ENCODE measurements around the gene ATP5PD.

The ATP5PD gene

DNA sequence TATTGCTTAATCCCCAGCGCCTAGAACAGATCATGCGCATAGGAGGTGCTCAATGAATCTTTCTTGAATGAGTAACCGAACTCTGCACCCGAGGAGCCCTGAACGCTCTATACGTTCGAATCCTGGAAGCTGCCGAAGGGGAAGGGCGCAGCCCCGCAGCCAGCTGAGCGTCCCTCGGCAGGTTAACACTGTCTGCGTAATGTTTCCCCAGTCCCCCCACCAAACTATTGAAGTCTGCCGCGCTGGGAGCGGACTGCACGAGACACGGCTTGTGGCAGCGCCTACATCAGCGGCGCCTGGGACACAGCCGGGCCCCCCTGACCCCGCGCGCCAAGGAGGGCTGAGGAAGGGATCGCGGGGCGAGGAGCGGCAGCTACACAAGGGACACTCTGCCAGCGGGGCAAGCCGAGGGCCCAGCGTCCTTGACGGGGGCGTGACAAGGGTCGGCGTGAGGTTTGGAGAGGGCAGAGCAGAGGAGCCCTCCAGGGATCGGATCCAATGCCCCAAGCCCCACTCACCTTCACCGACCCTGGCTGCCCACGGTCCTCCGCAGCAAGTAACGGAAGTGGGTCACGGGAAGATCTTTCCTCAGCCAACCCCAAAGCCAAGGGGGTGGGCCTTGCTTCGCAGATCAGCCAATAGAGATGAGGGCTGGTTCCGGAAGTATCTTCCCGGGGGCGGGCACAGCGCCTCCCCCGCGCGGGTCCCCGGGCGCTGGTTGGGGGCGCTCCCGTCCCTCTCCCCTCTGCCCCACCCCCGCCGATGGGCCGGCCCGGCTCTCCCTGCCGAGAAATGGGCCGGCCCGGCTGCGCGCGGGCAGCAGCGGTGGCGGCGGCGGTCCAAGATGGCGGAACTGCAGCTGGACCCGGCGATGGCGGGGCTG is at the start of gene ATP5PD, which contains the start of gene KCTD2:
TSS of gene ATP5PD (minus strand) at position 563 of the 883 bp plus-strand sequence. CDS start 4,319 bp downstream, outside the sequence.
TSS of gene KCTD2 (plus strand) at position 819 of the 883 bp plus-strand sequence. CDS start at position 845, 26 bp downstream.
- Mint-ChIP-seq H3K27ac (peak within 1 kb of the TSS; percentile 92), H3K9me3 (no peaks in the 10 kb centered on the region), H3K27me3 (no peaks in the 10 kb centered on the region), H3K4me1 (peaks cover 40% of the 10 kb centered on the region), H3K4me3 (peak within 1 kb of the TSS; percentile 94), H3K36me3 (ENCODE audit: low read depth) (peaks cover 6% of the 10 kb centered on the region)
- peak; percentile 94 for DNase-seq
- ATAC-seq, result peak; percentile 97

DNA sequence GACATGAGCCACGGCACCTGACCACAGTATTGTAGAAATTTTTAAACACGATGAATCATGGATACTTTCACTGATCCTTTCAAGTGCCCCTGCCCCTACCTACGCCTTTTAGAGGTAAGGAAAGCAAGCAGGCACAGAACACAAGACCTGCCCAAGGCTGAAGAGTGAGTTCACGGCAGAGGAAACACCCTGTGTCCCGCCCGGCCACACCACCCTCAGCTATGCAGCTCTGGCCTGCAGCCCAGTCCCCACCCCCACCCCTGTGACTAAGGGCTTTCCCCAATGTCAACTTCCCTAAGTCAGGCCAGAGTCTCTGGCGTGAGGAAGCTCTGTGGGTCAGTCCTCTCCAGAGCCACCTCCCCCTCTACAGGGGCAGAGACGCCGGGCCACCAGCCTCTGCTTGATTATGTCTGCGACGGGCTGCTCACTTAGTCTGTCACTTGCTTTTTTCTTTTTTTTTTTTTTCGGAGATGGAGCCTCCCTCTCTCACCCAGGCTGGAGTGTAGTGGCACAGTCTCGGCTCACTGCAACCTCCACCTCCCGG is 49.4 kb upstream of the ATP5PD start:
- Mint-ChIP-seq H3K4me3 (no peak overlapping the region), H3K9me3 (no peaks in the 10 kb centered on the region), H3K4me1 (peaks cover 2% of the 10 kb centered on the region), H3K27ac (no peak overlapping the region), H3K27me3 (no peaks in the 10 kb centered on the region), H3K36me3 (ENCODE audit: low read depth) (no peaks in the 10 kb centered on the region)
- DNase-seq, result no peak
- ATAC-seq, result peak; percentile 21

DNA sequence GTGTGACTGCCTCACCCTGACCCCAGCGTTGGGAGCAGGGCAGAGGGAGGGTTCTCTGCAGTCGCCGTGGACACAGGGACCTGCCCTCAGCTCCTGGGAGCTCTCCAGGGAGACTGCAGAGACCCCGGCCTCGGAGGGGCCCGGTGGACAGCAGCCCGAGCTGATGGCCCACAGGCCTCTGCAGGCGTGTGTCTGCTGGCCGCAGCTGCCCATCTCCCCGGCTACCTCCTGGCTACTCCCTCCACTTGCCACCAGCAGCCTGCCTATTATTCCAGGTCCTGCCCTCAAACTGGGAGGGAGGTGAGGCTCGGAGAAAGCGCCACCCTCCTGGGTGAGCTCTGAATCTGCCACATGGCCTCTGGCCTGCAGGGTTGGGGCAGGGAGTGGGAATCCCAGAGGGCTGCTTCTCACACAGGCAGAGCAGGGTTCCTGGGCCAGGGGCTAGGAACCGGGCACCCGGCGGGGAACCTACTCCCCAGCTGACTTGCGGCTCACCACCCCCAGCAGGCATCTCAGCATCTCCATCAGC is 48.2 kb upstream of the ATP5PD start:
- no peaks in the 10 kb centered on the region for H3K36me3 Mint-ChIP-seq (ENCODE audit: low read depth)
- H3K27ac Mint-ChIP-seq, result no peak overlapping the region

DNA sequence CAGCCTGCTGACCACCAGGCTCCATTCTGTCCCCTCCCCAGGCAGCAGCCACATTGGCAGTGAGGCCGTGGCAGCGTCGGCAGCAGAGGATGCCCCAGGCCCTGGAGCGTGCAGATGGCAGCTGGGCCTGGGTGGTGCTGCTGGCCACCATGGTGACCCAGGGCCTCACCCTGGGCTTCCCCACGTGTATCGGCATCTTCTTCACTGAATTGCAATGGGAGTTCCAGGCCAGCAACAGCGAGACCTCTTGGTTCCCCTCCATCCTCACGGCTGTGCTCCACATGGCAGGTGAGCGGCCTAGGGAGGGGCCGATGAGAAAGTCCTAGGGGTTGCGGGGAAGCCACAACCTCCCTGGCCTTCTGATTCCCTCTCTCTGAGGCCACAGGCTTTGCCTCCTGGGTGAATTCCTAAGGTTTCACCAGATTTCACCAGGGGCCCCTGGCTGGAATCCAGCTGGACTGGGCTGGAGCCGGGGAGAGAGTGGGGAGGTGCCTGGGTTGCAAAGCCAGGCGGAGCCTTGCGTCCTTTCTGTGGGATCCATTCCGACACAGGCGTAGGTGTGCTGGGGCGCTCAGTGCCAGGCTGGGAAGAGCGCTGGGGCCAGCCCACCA is 46.9 kb upstream of the ATP5PD start:
- ATAC-seq (no peak), DNase-seq (no peak)
- no peak overlapping the region for H3K27ac Mint-ChIP-seq
- H3K36me3 Mint-ChIP-seq (ENCODE audit: low read depth), result no peaks in the 10 kb centered on the region
- no peaks in the 10 kb centered on the region for H3K9me3 Mint-ChIP-seq
- H3K4me3 Mint-ChIP-seq, result no peak overlapping the region
- no peaks in the 10 kb centered on the region for H3K27me3 Mint-ChIP-seq
- H3K4me1 Mint-ChIP-seq, result peaks cover 12% of the 10 kb centered on the region

More for the DNA sequence above, 48.2 kb upstream of the ATP5PD start:
- no peak for DNase-seq
- Mint-ChIP-seq H3K4me3 (no peak overlapping the region), H3K9me3 (no peaks in the 10 kb centered on the region), H3K27me3 (no peaks in the 10 kb centered on the region), H3K4me1 (peaks cover 2% of the 10 kb centered on the region)
- no peak for ATAC-seq

DNA sequence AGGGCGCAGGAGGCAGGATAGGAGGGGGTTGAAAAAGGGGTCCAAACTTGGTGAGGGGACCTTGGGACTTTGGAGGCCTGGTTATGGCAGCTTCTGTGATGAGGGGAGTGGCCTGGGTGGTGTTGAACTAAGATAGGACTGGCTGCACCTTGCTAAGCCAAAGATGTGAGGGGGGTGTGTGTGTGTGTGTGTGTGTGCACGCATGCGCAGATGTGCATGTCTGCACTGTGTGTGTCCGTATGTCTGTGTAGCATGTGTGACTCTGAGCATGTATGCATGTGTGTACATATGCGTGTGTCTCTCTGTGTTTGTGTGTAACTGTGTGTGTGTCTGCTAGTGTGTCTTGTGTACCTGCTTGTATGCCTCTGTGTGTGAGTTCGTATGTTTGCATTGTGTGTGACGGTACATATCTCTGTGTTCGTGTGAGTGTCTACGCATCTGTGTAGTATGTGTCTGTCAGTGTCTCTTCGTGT is 45.1 kb upstream of the ATP5PD start:
- Mint-ChIP-seq H3K27ac (no peak overlapping the region), H3K9me3 (no peaks in the 10 kb centered on the region), H3K36me3 (ENCODE audit: low read depth) (no peaks in the 10 kb centered on the region), H3K27me3 (no peaks in the 10 kb centered on the region), H3K4me3 (no peak overlapping the region), H3K4me1 (peaks cover 20% of the 10 kb centered on the region)
- ATAC-seq (no peak), DNase-seq (no peak)

DNA sequence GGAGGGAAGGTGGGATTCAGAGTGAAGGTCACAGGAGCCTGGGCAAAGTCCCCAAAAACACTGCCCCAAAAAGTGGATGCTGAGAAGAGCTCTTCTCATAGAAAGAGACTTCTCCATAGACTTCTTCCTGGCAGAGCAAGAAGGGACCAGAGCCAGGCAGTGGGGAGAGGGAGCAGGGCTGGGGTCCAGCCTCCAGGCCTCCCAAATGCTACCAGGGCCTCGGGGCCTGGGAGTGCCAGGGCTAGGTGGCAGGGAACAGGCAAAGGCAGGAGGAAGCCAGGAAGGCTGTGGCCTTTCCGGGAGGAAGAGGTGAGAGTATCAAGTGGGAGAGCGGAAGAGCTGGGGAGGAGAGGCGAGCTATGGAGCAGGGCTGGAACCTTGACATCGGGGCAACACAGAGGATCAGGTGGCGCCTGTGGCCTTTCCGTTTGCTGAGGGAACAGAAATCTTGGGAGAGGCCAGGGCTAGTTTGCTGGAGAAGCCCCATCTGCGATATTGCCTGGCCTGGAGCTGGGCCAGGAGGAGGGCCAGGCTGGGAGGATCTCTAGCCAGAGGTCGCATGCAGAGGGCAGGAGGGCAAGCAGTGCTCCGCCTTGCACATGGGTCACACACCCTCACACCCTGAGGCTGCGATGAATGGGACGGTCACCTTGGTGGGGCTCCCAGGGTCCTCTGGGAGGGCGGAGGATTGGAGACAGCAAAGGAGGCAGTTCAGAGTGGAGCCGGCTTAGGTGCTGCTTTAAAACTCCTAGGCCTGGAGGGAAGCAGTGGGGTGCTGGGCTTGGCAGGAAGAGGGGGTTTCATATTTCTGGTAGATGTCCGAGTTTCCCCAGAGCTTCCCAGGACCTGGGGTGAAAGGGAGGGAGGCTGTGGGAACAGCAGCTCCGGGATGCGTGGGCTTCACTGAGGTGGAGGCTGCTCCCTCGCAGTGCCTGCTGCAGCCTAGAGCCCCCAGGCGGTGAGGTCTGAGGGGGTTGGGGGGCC is 44.4 kb upstream of the ATP5PD start:
- DNase-seq (no peak), ATAC-seq (no peak)
- Mint-ChIP-seq H3K27ac (no peak overlapping the region), H3K9me3 (no peaks in the 10 kb centered on the region), H3K4me1 (peaks cover 25% of the 10 kb centered on the region), H3K4me3 (no peak overlapping the region), H3K36me3 (ENCODE audit: low read depth) (no peaks in the 10 kb centered on the region), H3K27me3 (no peaks in the 10 kb centered on the region)

DNA sequence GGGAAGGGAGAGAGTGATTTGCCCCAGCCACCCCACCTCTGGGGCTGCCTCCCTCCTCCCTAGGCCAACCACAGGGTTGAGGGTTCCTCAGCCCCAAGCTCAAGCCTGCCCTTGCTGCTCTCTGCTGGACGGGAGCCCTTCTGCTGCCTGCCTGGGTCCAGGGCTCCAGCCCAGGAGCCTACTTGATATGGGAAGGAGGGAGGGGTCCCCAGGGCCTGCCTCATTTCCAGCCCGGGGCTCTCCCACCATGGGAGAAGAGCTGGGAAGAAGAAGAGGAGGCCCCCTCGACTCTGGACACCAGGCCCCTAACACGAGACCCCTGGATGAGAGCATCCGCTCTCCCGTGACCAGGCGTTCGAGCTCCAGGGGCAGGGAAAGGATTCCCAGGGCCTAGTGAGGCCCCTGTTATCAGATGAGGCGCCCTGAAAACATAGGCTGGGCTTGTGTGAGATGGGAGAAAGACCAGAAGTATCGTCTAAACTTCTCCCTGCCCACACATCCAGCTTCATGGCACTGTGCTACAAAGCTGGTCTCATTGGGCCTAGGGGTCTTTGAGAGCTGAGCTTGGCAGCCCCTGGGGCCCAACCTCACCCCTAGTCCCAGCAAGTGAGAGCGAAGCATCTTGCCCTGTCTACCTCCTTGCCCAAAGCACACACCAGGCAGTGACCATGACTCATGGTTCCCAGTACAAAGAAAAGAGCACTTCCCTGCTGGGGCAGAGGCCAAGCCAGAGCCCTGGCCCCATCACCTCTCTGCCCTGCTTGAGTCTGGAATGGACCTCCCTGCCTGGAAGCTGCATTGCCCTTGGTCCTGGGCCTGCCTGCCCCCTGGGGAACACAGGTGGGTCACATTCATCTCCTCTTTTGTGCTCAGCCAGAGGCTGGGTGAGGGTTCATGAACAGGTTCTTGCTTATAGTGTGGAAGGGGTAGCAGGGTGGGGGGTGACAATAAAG is 42.0 kb upstream of the ATP5PD start:
- H3K27ac Mint-ChIP-seq, result peak overlapping the region; percentile 57

DNA sequence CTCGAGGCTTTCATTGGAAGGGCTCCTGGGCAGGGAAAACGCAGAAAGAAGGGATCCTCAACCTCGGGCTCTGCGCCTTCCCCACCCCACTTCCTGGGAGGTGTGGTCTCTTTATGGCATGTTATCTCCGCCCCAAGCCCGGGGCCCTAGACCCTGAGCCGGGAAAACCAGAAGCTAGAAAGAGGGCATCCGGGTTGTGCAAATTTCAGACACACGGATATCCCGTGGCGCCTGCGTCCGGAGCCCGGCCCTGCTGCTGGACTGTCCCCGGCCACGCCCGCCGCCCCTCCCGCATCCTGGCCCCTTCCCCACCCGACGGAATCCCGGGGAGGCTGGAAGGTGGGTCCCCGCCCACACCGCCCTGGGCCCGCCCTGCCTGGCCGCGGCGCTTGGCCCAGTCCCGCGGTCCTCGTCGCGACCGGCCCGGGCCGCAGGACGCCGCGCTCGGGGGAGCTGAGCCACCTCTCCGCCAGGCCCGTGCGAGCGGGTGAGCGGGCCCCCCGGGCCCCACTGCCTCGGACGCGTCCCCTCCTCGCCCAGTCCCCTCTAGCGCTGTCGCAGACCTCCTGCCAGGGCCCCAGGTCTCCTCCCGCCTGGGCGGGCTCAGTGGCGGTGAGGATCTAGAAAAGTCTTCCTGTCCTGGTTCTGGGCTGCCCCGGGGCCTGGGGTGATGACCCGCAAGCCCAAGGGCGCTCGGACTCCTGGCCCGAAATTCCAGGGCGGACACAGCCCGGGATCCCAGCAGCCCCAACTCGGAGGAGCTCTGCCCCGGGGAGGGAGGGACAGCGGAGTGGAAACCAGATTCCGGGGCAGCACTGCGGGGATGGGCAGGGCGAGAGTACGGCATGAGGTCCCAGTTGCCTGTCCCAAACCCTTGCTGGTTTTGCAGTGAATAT is 41.0 kb upstream of the ATP5PD start, which contains the start of gene SLC16A5:
TSS of gene SLC16A5 (plus strand) at position 397 of the 896 bp plus-strand sequence. CDS start 5,683 bp downstream, outside the sequence.
- Mint-ChIP-seq H3K36me3 (ENCODE audit: low read depth) (no peaks in the 10 kb centered on the region), H3K27ac (peak within 1 kb of the TSS; percentile 65), H3K9me3 (no peaks in the 10 kb centered on the region), H3K27me3 (no peaks in the 10 kb centered on the region), H3K4me1 (peaks cover 34% of the 10 kb centered on the region), H3K4me3 (peak within 1 kb of the TSS; percentile 47)
- DNase-seq (peak; percentile 47), ATAC-seq (peak; percentile 55)

More for the DNA sequence above, 42.0 kb upstream of the ATP5PD start:
- DNase-seq (no peak), ATAC-seq (peak; percentile 63)
- Mint-ChIP-seq H3K9me3 (no peaks in the 10 kb centered on the region), H3K36me3 (ENCODE audit: low read depth) (no peaks in the 10 kb centered on the region), H3K4me1 (peaks cover 32% of the 10 kb centered on the region), H3K4me3 (peak overlapping the region; percentile 35), H3K27me3 (no peaks in the 10 kb centered on the region)

DNA sequence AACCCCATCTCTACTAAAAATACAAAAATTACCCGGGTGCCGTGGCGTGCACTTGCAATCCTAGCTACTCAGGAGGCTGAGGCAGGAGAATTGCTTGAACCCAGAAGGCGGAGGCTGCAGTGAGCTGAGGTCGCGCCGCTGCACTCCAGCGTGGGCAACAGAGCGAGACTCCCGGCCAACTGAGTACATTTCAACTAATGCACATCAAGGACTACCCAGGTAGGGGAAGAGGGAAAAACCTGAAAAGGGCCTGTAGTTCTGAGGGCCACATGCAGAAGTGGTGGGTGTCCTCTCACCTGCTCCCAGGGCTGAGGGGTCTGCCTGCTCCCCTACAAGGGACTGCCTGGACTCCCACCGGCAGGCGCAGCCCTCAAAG is 40.4 kb upstream of the ATP5PD start:
- peak overlapping the region; percentile 65 for H3K27ac Mint-ChIP-seq
- peaks cover 34% of the 10 kb centered on the region for H3K4me1 Mint-ChIP-seq
- no peaks in the 10 kb centered on the region for H3K9me3 Mint-ChIP-seq
- no peak for ATAC-seq
- no peaks in the 10 kb centered on the region for H3K36me3 Mint-ChIP-seq (ENCODE audit: low read depth)
- peak overlapping the region; percentile 47 for H3K4me3 Mint-ChIP-seq
- no peaks in the 10 kb centered on the region for H3K27me3 Mint-ChIP-seq
- DNase-seq, result no peak

DNA sequence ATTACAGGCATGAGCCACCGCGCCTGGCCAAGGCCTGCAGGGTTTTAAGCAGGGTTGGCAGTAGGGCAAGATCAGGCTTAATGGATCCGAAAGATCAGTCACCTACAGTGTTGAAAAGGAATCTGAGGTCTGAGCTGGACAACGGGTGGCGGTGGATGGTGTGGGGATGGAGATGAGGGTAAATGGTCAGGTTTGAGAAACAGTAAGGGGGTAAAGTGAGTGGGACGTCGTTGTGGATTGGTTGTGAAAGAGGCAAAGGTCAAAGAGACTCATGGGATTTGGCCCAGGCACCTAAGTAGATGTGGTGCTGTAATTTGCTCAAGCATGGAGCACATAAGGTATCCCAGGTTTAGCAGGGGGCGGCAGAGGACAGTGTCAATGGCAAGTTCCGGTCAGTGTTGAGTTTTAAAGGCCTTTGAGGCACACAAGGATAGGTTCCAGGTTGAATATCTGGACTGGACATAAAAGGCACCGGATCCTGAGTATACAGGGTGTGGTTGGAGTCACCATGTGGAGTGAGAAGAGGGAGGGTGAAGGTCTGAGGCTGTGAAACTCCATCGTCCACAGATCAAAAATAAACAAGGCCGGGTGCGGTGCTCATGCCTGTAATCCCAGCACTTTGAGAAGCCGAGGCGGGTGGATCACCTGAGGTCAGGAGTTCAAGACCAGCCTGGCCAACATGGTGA is 39.9 kb upstream of the ATP5PD start:
- H3K4me3 Mint-ChIP-seq, result peak overlapping the region; percentile 47
- DNase-seq, result no peak
- H3K36me3 Mint-ChIP-seq (ENCODE audit: low read depth), result no peaks in the 10 kb centered on the region
- H3K27ac Mint-ChIP-seq, result no peak overlapping the region
- no peak for ATAC-seq
- no peaks in the 10 kb centered on the region for H3K9me3 Mint-ChIP-seq
- peaks cover 34% of the 10 kb centered on the region for H3K4me1 Mint-ChIP-seq
- no peaks in the 10 kb centered on the region for H3K27me3 Mint-ChIP-seq

DNA sequence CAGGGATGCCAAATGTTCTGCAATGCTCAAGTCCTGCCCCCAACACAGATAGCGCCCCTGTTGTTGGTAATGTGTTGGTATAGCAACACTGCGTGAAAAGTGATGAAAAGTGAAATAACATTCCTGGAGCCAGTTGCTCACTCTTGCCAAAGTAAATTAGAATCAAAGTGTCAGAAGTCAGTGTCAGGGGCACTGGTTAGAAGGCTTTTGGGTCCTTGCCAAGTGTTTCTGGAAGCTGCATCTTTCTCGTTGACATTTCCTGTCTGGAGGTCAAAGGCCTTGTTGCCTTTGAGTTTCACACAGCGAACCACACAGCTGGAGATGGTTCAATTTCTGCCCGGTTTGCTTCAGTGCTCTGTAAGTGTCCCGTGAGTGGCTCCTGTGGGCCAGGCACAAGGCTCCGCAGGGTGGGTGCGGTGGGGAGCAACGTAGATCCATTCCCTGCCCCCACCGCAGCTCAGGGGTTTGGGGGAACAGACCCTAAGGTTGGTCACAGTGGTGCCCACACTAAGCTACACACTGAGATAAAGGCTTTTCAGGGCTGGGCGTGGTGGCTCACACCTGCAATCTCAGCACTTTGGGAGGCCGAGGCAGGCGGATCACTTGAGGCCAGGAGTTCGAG is 37.4 kb upstream of the ATP5PD start:
- DNase-seq (no peak), ATAC-seq (no peak)
- H3K27ac Mint-ChIP-seq, result no peak overlapping the region
- no peaks in the 10 kb centered on the region for H3K36me3 Mint-ChIP-seq (ENCODE audit: low read depth)
- no peaks in the 10 kb centered on the region for H3K27me3 Mint-ChIP-seq
- peaks cover 38% of the 10 kb centered on the region for H3K4me1 Mint-ChIP-seq
- H3K9me3 Mint-ChIP-seq, result no peaks in the 10 kb centered on the region
- no peak overlapping the region for H3K4me3 Mint-ChIP-seq

Data from activated naive CD8-positive, alpha-beta T cell treated with anti-CD3 and anti-CD28 coated beads, Interleukin-2, amount 50 U/mL, for 24 hours (primary cell).